Measurements from ENCODE around the gene TMEM88. TPM values are rescaled to one million over a fixed set of nuclear protein-coding genes. Genes with fewer than 3 reads are reported as not detected.

The TMEM88 gene
- total and polyA plus RNA-seq, 4 donors, result 0.65 to 4.6 (median 3.7) TPM

DNA sequence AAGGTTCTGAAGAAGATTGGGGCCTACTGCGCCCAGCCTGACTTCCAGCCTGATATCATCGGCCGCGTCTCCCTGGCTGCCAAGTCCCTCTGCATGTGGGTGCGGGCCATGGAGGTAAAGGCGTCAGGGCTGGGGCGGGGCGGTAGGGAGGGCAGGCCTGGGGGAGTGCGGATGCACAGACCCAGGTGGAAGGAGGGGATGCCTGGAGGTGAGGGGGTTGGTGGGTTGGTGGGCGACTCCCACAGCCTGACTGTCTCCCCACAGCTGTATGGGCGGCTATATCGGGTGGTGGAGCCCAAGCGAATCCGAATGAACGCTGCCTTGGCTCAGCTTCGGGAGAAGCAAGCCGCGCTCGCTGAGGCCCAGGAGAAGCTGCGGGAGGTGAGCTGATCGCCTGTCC lies 47.7 kb upstream of the TMEM88 start:
- Histone ChIP-seq H3K9me3 (ENCODE audit: control insufficient read depth in 4 of 4, low read length in 3 of 4) (no peaks in the 10 kb centered on the region), H3K27ac (ENCODE audit: low read depth in 1 of 2, low read length in 2 of 2) (no peak overlapping the region), H3K36me3 (ENCODE audit: control insufficient read depth in 4 of 4, insufficient read depth in 3 of 4, low read depth in 1 of 4, low read length in 3 of 4) (no peaks in the 10 kb centered on the region), H3K9ac (ENCODE audit: low read depth in 1 of 2, low read length in 2 of 2) (no peak overlapping the region), H3K4me3 (ENCODE audit: low read depth in 1 of 3, low read length in 3 of 3) (no peak overlapping the region), H3K4me1 (ENCODE audit: control insufficient read depth in 4 of 4, insufficient read depth in 4 of 4, low read length in 3 of 4) (no peaks in the 10 kb centered on the region), H3K27me3 (ENCODE audit: control insufficient read depth in 4 of 4, insufficient read depth in 4 of 4, low read length in 3 of 4) (peaks cover 0 to 2% (median 0%) of the 10 kb centered on the region in 4 donors)
- 85% methylated on average over 21 of the region's 21 CpGs for WGBS
- no peak for TF ChIP-seq RAD21 (IDR thresholded peaks at IDR 0.05)
- TF ChIP-seq, protein P1, sequence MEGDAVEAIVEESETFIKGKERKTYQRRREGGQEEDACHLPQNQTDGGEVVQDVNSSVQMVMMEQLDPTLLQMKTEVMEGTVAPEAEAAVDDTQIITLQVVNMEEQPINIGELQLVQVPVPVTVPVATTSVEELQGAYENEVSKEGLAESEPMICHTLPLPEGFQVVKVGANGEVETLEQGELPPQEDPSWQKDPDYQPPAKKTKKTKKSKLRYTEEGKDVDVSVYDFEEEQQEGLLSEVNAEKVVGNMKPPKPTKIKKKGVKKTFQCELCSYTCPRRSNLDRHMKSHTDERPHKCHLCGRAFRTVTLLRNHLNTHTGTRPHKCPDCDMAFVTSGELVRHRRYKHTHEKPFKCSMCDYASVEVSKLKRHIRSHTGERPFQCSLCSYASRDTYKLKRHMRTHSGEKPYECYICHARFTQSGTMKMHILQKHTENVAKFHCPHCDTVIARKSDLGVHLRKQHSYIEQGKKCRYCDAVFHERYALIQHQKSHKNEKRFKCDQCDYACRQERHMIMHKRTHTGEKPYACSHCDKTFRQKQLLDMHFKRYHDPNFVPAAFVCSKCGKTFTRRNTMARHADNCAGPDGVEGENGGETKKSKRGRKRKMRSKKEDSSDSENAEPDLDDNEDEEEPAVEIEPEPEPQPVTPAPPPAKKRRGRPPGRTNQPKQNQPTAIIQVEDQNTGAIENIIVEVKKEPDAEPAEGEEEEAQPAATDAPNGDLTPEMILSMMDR (IDR thresholded peaks at IDR 0.05; ENCODE audit: low read depth, low read length, missing input control), result no peak
- no peak for TF ChIP-seq REST (IDR thresholded peaks at IDR 0.05)
- no peak for TF ChIP-seq FOXA1 (IDR thresholded peaks at IDR 0.05)
- TF ChIP-seq NR2F2 (IDR thresholded peaks at IDR 0.05), result no peak
- no peak for TF ChIP-seq SP1 (IDR thresholded peaks at IDR 0.05)
- no peak for TF ChIP-seq HNF4G (IDR thresholded peaks at IDR 0.05)
- no peak for TF ChIP-seq HNF4A (conservative IDR thresholded peaks at IDR 0.05)
- no peak for TF ChIP-seq RXRA (IDR thresholded peaks at IDR 0.05)
- TF ChIP-seq YY1 (IDR thresholded peaks at IDR 0.05), result no peak
- TF ChIP-seq GABPA (IDR thresholded peaks at IDR 0.05 in 1 of 2, conservative IDR thresholded peaks at IDR 0.05 in 1 of 2), result no peak
- no peak for TF ChIP-seq TAF1 (conservative IDR thresholded peaks at IDR 0.05)
- TF ChIP-seq ATF3 (IDR thresholded peaks at IDR 0.05), result no peak
- DNase-seq (ENCODE audit: low spot score), result no peak

- Histone ChIP-seq H3K4me1 (ENCODE audit: control insufficient read depth in 4 of 4, insufficient read depth in 4 of 4, low read length in 3 of 4) (no peaks in the 10 kb centered on the region), H3K27me3 (ENCODE audit: control insufficient read depth in 4 of 4, insufficient read depth in 4 of 4, low read length in 3 of 4) (peaks cover 0 to under 1% (median 0%) of the 10 kb centered on the region in 4 donors), H3K9me3 (ENCODE audit: control insufficient read depth in 4 of 4, low read length in 3 of 4) (no peaks in the 10 kb centered on the region), H3K27ac (ENCODE audit: low read depth in 1 of 2, low read length in 2 of 2) (no peak overlapping the region), H3K9ac (ENCODE audit: low read depth in 1 of 2, low read length in 2 of 2) (no peak overlapping the region), H3K36me3 (ENCODE audit: control insufficient read depth in 4 of 4, insufficient read depth in 3 of 4, low read depth in 1 of 4, low read length in 3 of 4) (no peaks in the 10 kb centered on the region), H3K4me3 (ENCODE audit: low read depth in 1 of 3, low read length in 3 of 3) (no peak overlapping the region)
- DNase-seq (ENCODE audit: low spot score), result no peak
- WGBS, result 70% methylated on average over 11 of the region's 11 CpGs
- TF ChIP-seq JUND (IDR thresholded peaks at IDR 0.05), result no peak
- no peak for TF ChIP-seq EGR1 (IDR thresholded peaks at IDR 0.05; ENCODE audit: low read depth in 2 of 2)
- TF ChIP-seq SP1 (IDR thresholded peaks at IDR 0.05), result no peak
- TF ChIP-seq GABPA (IDR thresholded peaks at IDR 0.05 in 1 of 2, conservative IDR thresholded peaks at IDR 0.05 in 1 of 2), result no peak
- no peak for TF ChIP-seq YY1 (IDR thresholded peaks at IDR 0.05)
- TF ChIP-seq, protein P1 (IDR thresholded peaks at IDR 0.05; ENCODE audit: low read depth, low read length, missing input control), result no peak
- TF ChIP-seq RXRA (IDR thresholded peaks at IDR 0.05), result no peak
- no peak for TF ChIP-seq REST (IDR thresholded peaks at IDR 0.05)
- no peak for TF ChIP-seq ZBTB33 (IDR thresholded peaks at IDR 0.05)
- TF ChIP-seq HNF4A (conservative IDR thresholded peaks at IDR 0.05), result no peak
- no peak for TF ChIP-seq RAD21 (IDR thresholded peaks at IDR 0.05)
- TF ChIP-seq HNF4G (IDR thresholded peaks at IDR 0.05), result no peak
- no peak for TF ChIP-seq FOXA1 (IDR thresholded peaks at IDR 0.05)
- no peak for TF ChIP-seq NR2F2 (IDR thresholded peaks at IDR 0.05)
These were observed 45.6 kb upstream of the TMEM88 start for GRCh38 chr17:7809086-7809790.

All from liver (tissue), 9 donors.